GM18868 (cell line): ENCODE measurements around the gene KANSL1.
"Not testable (repeated sequence)": the region's sequence is repeated elsewhere in the genome, so short reads cannot be mapped to it uniquely, and the experiment has no call there.

ENCODE experiments used
- ATAC-seq: cut with Tn5 transposase; IDR thresholded peaks from one replicate; pipeline ENCODE4 v1.9.1; 2021; ENCODE audit warnings: mild to moderate bottlenecking, moderate library complexity; ENCODE audit not compliant: unreplicated experiment

Gene KANSL1

GRCh38 chr17:46027048-46027975, 165.9 kb downstream of the KANSL1 start:
- no peak for ATAC-seq

GRCh38 chr17:46026166-46027047, 166.8 kb downstream of the KANSL1 start:
- no peak for ATAC-seq

- no peak for ATAC-seq
Observed at GRCh38 chr17:46025510-46026165, 167.6 kb downstream of the KANSL1 start.

GRCh38 chr17:46025060-46025459, 168.2 kb downstream of the KANSL1 start:
- ATAC-seq: no peak

- no peak for ATAC-seq
Observed at GRCh38 chr17:46024590-46024989, 168.6 kb downstream of the KANSL1 start.

DNA sequence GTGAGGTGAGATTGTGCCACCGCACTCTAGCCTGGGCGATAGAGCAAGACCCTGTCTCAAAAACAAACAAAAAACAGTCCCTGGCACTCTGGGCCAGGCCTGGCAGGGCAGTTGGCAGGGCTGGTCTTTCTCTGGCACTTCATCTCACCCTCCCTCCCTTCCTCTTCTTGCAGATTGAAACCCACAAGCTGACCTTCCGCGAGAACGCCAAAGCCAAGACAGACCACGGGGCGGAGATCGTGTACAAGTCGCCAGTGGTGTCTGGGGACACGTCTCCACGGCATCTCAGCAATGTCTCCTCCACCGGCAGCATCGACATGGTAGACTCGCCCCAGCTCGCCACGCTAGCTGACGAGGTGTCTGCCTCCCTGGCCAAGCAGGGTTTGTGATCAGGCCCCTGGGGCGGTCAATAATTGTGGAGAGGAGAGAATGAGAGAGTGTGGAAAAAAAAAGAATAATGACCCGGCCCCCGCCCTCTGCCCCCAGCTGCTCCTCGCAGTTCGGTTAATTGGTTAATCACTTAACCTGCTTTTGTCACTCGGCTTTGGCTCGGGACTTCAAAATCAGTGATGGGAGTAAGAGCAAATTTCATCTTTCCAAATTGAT, 169.3 kb downstream of the KANSL1 start:
- ATAC-seq: no peak

DNA sequence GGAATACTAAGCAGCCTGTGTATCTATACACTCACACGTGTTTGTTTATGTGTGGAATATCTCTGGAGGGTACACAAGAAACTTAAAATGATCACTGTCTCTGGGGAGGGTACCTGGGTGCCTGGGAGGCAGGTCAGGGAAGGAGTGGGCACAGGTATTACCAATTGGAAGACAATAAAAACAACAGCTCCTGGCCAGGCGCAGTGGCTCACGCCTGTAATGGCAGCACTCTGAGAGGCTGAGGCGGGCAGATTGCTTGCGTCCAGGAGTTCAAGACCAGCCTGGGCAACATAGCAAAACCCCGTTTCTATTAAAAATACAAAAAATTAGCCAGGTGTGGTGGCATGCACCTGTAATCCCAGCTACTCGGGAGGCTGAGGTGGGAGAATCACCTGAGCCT, 169.9 kb downstream of the KANSL1 start:
- ATAC-seq: not testable (repeated sequence)

DNA sequence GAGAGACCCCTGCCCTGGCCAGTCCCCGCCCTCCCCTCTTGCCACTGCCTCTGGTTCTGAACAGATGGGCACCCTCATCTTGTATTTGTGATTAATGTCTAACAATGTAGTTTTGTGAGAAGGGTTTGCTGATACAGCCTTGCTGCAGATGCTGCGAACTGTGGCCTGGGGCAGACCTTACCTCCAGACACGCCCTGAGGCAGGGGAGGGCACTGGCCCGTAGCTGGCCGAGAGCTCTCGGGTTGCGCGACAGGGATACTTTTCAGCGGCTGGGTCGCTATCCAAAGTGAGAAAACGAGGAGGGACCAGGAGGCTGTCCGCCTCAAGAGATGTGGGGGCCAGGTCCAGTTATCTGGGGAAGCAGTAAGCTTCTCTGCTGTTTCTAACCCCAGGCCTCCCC, 172.2 kb downstream of the KANSL1 start:
- ATAC-seq: no peak

DNA sequence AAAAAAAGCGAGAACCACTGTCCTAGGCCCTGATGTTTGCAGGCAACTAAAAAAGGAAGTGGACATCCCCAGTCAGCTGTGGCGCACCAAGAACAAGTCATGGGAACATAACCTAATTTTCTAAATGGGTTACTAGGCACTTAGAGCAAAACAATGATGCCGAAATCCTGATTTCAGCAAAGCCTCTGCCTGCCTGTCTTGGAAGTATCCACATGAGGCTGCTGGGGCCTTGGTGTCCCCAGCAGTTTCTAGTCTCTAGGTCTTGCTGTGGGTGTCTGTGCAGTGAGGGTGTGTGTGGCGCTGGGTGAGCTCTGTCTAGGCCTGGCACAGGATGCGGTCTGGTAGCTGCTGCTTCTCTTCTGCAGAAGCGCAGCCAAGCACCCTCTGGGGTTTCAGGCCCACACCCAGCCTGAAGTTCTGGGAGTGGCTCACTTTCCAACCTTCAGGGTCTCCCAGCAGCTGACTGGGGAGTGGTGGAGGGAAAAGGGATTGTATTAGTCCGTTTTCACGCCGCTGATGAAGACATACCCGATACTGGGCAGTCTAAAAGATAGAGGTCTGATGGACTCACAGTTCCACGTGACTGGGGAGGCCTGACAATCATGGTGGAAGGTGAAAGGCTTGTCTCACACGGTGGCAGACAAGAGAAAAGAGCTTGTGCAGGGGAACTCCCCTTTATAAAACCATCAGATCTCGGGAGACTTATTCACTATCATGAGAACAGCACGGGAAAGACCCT, 173.0 kb downstream of the KANSL1 start:
- no peak for ATAC-seq

DNA sequence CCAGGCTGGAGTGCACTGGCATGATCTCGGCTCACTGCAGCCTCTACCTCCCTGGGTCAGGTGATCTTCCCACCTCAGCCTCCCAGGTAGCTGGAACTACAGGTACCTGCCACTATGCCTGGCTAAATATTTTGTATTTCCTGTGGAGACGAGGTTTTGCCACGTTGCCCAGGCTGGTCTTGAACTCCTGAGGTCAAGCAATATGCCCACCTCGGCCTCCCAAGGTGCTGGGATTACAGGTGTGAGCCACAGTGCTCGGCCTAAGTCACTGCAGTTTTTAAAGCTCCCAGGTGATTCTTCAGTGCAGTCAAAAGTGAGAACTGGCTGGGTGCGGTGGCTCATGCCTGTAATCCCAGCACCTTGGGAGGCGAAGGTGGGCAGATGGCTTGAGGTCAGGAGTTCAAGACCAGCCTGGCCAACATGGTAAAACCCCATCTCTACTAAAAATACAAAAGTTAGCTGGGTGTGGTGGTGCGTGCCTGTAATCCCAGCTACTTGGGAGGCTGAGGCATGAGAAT, 173.8 kb downstream of the KANSL1 start:
- not testable (repeated sequence) for ATAC-seq

DNA sequence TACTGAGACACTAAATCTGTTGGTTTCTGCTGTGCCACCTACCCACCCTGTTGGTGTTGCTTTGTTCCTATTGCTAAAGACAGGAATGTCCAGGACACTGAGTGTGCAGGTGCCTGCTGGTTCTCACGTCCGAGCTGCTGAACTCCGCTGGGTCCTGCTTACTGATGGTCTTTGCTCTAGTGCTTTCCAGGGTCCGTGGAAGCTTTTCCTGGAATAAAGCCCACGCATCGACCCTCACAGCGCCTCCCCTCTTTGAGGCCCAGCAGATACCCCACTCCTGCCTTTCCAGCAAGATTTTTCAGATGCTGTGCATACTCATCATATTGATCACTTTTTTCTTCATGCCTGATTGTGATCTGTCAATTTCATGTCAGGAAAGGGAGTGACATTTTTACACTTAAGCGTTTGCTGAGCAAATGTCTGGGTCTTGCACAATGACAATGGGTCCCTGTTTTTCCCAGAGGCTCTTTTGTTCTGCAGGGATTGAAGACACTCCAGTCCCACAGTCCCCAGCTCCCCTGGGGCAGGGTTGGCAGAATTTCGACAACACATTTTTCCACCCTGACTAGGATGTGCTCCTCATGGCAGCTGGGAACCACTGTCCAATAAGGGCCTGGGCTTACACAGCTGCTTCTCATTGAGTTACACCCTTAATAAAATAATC, 179.6 kb downstream of the KANSL1 start:
- no peak for ATAC-seq

DNA sequence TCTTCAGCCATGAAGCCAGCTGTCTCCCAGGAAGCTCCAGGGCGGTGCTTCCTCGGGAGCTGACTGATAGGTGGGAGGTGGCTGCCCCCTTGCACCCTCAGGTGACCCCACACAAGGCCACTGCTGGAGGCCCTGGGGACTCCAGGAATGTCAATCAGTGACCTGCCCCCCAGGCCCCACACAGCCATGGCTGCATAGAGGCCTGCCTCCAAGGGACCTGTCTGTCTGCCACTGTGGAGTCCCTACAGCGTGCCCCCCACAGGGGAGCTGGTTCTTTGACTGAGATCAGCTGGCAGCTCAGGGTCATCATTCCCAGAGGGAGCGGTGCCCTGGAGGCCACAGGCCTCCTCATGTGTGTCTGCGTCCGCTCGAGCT, 180.1 kb downstream of the KANSL1 start:
- ATAC-seq: no peak

- ATAC-seq: no peak
Observed at GRCh38 chr17:46012506-46013079, 180.6 kb downstream of the KANSL1 start.

DNA sequence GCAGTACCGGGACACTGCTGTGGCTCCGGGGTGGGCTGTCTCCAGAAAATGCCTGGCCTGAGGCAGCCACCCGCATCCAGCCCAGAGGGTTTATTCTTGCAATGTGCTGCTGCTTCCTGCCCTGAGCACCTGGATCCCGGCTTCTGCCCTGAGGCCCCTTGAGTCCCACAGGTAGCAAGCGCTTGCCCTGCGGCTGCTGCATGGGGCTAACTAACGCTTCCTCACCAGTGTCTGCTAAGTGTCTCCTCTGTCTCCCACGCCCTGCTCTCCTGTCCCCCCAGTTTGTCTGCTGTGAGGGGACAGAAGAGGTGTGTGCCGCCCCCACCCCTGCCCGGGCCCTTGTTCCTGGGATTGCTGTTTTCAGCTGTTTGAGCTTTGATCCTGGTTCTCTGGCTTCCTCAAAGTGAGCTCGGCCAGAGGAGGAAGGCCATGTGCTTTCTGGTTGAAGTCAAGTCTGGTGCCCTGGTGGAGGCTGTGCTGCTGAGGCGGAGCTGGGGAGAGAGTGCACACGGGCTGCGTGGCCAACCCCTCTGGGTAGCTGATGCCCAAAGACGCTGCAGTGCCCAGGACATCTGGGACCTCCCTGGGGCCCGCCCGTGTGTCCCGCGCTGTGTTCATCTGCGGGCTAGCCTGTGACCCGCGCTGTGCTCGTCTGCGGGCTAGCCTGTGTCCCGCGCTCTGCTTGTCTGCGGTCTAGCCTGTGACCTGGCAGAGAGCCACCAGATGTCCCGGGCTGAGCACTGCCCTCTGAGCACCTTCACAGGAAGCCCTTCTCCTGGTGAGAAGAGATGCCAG, 181.3 kb downstream of the KANSL1 start:
- ATAC-seq: no peak

DNA sequence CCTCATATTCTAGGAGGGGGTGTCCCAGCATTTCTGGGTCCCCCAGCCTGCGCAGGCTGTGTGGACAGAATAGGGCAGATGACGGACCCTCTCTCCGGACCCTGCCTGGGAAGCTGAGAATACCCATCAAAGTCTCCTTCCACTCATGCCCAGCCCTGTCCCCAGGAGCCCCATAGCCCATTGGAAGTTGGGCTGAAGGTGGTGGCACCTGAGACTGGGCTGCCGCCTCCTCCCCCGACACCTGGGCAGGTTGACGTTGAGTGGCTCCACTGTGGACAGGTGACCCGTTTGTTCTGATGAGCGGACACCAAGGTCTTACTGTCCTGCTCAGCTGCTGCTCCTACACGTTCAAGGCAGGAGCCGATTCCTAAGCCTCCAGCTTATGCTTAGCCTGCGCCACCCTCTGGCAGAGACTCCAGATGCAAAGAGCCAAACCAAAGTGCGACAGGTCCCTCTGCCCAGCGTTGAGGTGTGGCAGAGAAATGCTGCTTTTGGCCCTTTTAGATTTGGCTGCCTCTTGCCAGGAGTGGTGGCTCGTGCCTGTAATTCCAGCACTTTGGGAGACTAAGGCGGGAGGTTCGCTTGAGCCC, 182.5 kb downstream of the KANSL1 start:
- ATAC-seq: no peak

DNA sequence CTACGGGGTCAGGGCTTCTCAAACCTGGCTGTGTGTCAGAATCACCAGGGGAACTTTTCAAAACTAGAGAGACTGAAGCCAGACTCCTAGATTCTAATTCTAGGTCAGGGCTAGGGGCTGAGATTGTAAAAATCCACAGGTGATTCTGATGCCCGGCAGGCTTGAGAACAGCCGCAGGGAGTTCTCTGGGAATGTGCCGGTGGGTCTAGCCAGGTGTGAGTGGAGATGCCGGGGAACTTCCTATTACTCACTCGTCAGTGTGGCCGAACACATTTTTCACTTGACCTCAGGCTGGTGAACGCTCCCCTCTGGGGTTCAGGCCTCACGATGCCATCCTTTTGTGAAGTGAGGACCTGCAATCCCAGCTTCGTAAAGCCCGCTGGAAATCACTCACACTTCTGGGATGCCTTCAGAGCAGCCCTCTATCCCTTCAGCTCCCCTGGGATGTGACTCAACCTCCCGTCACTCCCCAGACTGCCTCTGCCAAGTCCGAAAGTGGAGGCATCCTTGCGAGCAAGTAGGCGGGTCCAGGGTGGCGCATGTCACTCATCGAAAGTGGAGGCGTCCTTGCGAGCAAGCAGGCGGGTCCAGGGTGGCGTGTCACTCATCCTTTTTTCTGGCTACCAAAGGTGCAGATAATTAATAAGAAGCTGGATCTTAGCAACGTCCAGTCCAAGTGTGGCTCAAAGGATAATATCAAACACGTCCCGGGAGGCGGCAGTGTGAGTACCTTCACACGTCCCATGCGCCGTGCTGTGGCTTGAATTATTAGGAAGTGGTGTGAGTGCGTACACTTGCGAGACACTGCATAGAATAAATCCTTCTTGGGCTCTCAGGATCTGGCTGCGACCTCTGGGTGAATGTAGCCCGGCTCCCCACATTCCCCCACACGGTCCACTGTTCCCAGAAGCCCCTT, 183.3 kb downstream of the KANSL1 start:
- no peak for ATAC-seq

- no peak for ATAC-seq
Observed at GRCh38 chr17:46008591-46008990, 184.6 kb downstream of the KANSL1 start.
